GM21619 (cell line): ENCODE measurements around the gene CDYL2.
A peak's percentile ranks its signal among the peaks of the same experiment; 100 is the strongest.
"Not testable (repeated sequence)": the region's sequence is repeated elsewhere in the genome, so short reads cannot be mapped to it uniquely, and the experiment has no call there.

Source experiments
- ATAC-seq: cut with Tn5 transposase; IDR thresholded peaks from one replicate; pipeline ENCODE4 v1.9.1; 2021; ENCODE audit not compliant: unreplicated experiment

The CDYL2 gene

DNA sequence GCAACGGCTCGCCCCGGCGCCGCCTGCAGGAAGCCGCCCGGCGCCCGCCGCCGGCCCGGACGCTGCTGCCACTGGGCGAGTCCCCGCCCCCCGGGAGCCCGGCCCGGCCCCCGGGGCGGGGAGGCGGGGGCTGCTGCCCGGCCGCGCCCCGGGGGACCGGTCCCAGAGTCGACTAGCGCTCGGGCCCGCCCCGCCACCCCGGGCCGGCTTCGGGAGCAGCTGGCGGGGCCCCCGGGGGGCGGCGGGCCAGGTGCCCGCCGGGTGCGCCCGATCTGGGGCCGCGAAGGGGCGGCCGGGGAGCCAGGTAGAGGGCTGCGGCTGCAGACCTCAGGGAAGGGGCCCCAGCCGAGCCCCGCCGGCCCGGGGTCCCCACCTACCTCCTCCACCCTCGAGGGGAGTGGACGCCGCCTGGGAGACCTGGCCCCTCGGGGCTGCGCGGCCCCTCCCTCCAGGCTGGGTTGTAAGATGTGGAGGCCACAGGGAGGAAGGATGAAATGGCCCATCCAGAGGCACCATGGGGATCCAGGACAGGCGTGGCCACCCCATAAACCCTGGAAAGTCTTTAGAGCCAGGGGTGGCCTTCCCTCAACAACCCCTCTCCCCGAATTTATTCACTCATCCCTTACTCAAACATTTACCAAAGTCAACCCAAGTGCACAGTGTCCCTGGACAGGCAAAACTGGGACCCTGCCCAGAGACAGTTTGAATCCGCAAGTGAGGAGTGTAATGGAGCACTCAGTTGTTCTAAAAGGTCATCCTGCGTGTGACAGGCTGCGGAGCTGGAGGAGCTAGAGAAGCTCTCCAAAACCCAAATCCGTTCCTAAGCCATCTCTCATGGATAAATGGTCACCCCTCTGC lies at the start of gene CDYL2:
Gene CDYL2 (minus strand): TSS at position 73 of the 858 bp plus-strand sequence. CDS start 425 bp downstream, outside the sequence.
- ATAC-seq: peak; percentile 75

- ATAC-seq: no peak
These were observed 48.0 kb upstream of the CDYL2 start for GRCh38 chr16:80852261-80852872.

DNA sequence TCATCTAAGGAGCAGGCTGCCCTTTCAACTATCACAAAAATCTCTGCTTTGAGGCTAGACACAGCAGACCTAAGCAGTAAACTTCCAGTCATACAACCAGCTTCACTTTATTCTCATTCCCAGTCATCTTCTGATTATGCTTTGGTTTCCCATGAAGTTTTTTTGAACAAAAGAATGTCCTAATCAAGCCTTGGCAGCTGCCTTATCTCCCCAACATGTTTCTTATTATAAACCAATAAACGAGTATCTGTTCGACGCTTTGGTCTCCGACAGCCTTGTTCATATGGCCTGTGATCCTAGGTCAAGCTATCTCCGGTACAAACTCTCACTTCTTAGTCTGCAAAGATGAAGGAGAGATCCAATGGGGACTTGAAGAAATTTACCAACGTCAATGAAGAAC lies 47.4 kb upstream of the CDYL2 start:
- ATAC-seq: no peak

DNA sequence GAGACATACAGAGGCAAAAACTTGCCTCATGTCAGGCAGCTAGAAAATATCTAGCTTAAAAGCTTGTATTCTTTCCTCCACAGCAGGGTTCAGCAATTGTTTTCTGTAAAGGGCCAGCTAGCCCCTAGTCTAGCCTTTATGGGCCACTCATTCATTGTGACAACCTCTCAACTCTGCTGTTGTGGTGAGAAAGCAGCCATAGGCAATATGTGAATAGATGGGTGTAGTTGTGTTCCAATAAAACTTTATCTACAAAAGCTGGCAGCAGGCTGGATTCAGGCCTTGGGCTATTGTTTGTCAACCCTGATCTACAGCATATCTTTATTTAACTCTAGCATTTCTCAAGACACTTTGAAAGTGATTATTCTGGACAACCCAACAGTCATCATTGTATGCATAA lies 46.4 kb upstream of the CDYL2 start:
- no peak for ATAC-seq

- ATAC-seq: no peak
These were observed 44.5 kb upstream of the CDYL2 start for GRCh38 chr16:80848862-80849261.

DNA sequence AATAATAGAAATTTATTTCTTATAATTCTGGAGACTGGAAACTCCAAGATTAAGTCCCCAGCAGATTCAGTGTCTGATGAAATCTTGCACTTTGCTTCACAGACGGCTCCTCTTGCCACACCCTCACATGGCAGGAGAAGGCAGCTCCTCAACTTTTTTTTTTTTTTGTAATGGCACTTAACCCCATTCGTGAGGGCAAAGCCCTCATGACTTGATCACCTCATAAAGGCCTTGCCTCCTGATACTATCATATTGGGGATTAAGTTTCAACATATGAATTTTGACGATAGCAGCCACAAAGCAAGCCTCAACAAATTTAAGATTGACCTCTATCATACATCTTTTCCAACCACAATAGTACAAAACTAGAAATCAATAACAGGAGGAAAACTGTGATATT lies 42.3 kb upstream of the CDYL2 start:
- ATAC-seq: no peak

GRCh38 chr16:80846275-80846674 lies 41.9 kb upstream of the CDYL2 start:
- no peak for ATAC-seq

DNA sequence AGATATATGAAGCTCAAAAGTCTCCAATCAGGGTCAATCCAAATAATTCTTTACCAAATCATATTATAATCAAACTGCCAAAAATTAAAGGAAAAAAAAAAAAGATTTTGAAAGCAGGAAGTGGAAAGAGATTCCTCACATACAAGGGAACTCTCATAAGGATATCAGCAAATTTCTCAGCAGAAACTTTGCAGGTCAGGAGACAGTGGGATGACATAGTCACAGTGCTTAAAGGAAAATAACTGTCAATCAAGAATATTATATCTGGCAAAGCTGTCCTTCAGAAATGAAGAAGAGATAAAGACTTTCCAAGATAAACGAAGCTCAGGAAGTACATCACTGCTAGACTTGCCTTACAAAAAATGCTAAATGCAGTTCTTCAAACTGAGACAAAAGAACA lies 40.0 kb upstream of the CDYL2 start:
- no peak for ATAC-seq

DNA sequence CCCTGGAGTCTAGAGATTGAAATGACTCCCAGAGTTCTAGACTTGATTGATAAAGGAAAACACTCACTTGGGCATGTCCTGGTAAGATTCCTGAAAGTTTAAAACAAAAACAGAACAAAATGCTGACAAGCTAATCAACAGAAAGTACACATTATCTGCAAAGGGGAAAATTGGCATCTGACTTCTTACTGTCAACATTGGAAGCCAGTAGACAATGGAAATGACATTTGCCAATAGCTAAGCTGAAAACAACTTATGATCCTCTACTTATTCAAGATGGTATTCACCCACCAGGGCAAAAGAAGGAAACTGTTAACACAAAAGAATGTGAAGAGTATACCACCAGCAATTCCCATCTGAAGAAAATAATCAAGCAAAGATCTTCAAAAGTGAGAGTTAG lies 36.8 kb upstream of the CDYL2 start:
- ATAC-seq: no peak

- no peak for ATAC-seq
These were observed 33.2 kb upstream of the CDYL2 start for GRCh38 chr16:80837533-80838147.

DNA sequence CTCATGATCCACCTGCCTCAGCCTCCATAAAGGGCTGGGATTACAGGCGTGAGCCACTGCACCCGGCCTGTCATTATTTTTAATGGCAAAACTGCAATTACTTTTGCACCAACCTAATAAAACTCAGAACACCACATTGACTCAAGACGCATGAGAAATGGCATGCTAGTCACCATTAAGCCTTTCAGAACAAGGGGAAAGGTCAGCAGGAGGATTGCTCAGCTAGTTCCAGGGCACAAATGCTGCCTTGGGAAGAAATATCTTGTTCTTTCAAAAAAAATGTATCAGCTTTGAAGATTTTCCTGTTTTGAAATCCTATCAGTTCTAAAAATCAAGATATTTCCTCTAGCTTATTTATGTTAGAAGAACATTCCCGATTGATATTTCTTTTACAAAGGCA lies 32.4 kb upstream of the CDYL2 start:
- no peak for ATAC-seq

DNA sequence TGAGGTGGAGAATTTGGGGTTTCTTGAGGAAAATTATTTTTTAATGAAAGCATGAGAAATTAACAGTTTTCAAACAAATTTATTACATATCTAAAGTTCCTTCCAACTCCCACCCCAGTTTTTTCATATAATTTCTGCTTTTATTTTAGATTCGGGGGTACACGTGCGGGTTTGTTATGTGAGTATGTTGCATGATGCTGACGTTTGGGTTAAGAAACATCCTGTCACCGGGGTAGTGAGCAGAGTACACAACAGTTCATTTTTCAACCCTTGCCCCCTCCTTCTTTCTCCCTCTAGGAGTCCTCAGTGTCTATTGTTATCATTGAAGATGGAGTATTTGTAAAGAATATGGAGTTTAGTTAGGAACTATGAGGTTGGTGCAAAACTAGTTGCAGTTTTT lies 31.8 kb upstream of the CDYL2 start:
- no peak for ATAC-seq

GRCh38 chr16:80831039-80831438 lies 26.6 kb upstream of the CDYL2 start:
- ATAC-seq: no peak

DNA sequence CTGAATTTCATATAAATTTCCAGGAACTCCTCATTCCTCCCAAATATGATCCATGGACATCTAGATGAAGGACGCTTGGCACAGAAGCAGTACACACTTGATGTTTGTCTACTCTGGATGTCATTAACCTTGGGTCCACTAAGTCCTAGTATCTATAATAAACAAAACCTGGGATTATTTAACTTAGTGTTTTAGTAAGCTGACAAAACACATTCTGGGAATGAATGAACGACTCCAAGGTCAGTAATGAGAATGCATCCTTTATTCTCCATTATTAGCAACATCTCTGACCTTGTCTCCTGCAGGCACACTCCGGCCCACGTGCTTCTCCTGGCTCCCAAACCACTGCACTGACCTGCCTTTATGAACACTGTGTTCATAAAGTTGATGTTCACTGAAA lies 24.1 kb upstream of the CDYL2 start:
- ATAC-seq: no peak

DNA sequence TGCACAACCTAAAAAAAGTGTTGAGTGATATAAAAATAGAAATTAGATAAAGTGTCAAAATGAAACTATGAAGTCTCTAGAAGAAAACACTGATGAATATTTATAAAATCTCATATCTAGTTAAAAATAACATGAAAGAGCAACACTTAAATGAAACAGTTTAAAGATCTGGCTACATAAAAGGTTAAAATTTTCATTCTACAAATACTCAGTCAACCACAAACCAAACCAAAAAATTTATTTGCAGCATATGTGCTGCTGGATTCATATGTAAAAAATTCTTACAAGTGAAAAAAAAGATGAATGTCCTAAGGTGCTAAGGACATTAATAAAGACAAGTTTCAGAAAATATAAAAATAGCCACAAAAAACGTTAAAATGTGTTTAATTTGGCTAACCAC lies 22.6 kb upstream of the CDYL2 start:
- no peak for ATAC-seq

- no peak for ATAC-seq
These were observed 21.0 kb upstream of the CDYL2 start for GRCh38 chr16:80825365-80825758.

GRCh38 chr16:80824623-80825364 lies 20.4 kb upstream of the CDYL2 start:
- ATAC-seq: no peak

- no peak for ATAC-seq
These were observed 15.6 kb upstream of the CDYL2 start for GRCh38 chr16:80819988-80820387.

GRCh38 chr16:80816356-80816755 lies 12.0 kb upstream of the CDYL2 start:
- ATAC-seq: no peak

GRCh38 chr16:80815278-80815677 lies 10.9 kb upstream of the CDYL2 start:
- ATAC-seq: not testable (repeated sequence)

DNA sequence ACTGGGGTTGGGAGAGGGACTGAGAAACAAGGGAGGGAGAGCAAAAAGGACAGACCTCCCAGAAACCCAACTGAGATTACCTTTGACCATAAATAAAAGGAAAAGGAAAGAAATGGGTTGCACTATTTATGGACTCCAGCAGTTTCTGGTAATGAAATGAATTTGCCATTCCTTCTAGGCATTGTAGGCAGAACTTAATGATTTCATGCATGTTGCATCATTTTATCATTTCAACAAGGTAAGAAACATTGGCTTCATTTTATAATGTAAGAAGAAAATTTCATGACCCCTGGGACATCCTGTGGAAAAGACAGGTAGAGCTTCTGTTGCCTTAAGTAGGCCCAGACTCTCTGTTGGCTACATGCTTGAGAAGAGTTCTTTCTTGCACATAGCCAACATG lies 8.2 kb upstream of the CDYL2 start:
- no peak for ATAC-seq
